Activated CD8-positive, alpha-beta memory T cell treated with anti-CD3 and anti-CD28 coated beads for 48 hours (primary cell): Measurements from ENCODE around the gene ABI1.
"Not testable (repeated sequence)": the region's sequence is repeated elsewhere in the genome, so short reads cannot be mapped to it uniquely, and the experiment has no call there.

Source experiments
- DNase-seq, 3 experiments: peaks; one replicate each; pipeline ENCODE4 v3.0.0-alpha.2; 2020; ENCODE audit warnings: low read depth in 2 of 3, low spot score in 2 of 3

Gene ABI1

GRCh38 chr10:26860443-26861204 is at the start of gene ABI1:
TSS of gene ABI1 (minus strand) at chr10:26860958. CDS start at chr10:26860863, 95 bp downstream.
- DNase-seq: peak; percentile 88 to 92 (median 91)

DNA sequence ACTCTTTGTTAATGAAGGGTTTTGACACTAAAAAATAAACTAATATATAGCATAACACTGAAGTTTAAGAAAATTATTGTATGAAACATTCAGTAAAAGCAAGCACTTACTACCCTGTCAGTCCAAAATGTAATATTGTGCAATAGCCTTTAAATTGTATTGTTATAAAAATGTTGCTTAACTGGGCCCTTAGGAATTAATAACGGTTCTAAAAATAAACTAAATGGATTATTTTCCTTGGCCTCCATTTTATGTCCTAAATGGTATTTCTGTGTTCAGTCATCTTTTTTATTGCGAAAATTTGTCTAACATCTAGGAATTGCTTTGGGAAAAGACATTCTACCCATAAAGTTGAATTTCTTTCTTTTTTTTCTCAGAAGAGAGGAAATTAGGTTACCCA is 49.0 kb upstream of the ABI1 start:
- DNase-seq: no peak

DNA sequence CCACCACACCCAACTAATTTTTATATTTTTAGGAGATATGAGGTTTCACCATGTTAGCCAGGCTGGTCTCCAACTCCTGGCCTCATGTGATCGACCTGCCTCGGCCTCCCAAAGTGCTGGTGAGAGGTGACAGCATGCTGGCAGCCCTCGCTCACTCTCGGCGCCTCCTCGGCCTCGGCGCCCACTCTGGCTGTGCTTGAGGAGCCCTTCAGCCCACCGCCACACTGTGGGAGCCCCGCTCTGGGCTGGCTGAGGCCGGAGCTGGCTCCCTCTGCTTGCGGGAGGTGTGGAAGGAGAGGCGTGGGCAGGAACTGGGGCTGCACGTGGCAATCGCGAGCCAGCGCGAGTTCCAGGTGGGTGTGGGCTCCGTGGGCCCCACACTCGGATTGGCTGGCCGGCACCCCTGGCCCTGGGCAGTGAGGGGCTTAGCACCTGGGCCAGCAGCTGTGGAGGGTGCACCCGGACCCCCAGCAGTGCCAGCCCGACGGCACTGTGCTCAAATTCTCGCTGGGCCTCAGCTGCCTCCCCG is 44.6 kb upstream of the ABI1 start:
- not testable (repeated sequence) for DNase-seq

DNA sequence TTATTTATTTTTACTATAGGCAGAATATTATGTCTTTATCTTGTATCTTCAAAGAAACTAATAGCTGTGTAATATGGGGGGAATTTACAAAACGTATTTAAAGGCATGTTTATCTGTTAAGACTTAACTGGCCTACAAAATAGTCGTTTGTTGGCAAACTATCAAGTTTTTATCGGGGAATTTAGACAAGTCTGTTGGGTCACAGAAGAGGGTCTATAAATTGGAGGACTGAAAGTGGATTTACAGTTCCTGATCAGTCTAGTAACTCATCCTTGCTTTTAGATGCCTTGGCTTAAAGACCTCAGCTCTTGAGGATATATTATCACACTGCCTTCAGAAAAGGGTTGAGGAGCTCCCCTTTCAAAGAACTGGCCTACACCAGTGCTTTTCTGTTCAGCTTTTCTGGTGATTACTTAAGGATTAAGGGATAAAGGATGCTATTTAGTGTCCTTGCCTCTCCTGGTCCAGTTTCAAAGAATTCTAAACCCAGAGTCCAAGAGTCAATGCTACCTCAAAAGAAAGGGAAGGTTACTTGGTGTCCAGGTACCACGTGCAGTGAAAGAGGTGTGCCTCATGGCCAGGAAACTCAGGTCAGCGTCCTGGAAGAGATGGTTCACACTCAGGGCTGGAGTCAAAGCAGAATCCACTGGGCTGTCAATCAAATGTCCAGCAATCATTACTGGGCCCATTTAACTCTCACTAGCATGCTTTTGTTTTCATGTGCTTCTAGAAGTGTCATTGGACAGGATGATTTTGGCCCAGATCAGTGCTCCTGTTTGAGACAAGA is 42.9 kb upstream of the ABI1 start:
- DNase-seq: no peak

DNA sequence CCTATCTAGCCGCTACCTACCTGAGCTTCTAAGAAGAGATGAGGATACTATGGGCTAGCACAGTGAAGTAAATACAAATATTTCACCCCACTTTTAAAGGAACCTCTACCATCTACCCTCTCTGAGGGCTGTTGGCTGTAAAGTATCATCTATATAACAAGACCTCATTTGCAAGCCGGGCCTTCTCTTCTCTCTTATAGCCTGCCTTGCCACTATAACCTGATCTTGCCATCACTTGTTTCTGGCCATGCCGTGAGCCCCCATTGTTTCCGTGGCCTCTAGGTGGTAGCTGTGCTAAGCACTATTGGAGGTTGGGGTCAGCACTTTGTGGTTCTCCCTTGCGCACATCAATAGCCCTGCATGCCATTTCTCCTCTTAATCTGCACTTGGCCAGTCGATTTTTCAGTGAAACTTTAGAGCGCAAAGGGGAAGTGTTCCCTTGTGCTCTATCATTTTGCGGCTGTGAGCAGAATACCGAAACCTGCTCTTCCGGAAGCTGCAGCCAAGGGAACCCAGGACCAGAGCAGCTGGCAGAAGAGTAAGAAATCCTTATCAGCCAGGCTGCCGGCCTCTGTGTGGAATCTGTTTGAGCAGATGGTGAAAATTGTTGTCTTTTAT is 31.7 kb upstream of the ABI1 start:
- DNase-seq: not testable (repeated sequence)

DNA sequence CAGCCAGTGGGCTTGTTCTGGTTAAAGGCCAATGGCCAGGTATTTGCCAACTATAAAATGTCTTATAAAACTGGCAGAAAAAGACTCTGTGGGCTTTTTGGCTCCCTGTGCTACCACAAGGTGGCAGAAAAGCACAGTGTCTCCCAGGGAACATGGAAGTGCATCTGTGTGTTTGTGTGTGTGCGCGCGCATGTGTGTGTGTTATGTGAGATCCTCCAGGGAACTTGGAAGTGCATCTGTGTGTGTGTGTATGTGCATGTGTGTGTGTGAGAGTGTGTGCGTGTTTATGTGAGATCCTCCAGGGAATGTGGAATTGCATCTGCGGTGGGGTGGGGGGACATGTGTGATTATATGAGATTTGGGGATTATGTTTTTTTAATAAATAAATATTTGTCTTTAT is 30.2 kb upstream of the ABI1 start:
- peak in 1 of 3 experiments; percentile 7 for DNase-seq

DNA sequence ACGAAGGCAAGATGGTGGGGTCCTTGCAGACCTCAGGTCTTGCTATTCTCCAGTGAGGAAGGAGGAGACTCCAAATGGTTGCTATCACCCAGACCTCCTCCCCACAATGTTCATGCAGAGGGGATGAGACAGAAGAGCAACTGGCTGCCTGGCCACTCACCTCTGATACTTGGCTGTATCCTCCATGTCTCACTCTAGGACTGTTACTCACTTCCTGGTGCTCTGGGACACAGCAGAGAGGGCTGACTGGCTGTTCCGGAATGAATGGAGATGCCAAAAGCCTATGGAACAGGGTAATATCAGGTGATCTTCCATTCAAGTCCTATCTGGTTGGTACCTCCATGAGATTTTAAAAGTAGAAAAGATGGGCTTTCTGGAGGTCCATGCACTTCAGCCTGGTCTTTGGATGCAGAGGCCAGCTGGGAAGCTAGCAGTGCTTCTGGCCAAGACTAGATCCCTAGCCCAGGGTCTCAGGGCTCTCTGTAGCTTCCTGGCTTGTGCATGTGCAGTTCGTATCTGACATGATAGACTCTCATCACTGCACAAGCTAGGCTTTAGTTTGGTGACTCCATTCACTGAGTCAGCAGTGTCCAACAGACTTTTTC is 27.0 kb upstream of the ABI1 start:
- DNase-seq: no peak

DNA sequence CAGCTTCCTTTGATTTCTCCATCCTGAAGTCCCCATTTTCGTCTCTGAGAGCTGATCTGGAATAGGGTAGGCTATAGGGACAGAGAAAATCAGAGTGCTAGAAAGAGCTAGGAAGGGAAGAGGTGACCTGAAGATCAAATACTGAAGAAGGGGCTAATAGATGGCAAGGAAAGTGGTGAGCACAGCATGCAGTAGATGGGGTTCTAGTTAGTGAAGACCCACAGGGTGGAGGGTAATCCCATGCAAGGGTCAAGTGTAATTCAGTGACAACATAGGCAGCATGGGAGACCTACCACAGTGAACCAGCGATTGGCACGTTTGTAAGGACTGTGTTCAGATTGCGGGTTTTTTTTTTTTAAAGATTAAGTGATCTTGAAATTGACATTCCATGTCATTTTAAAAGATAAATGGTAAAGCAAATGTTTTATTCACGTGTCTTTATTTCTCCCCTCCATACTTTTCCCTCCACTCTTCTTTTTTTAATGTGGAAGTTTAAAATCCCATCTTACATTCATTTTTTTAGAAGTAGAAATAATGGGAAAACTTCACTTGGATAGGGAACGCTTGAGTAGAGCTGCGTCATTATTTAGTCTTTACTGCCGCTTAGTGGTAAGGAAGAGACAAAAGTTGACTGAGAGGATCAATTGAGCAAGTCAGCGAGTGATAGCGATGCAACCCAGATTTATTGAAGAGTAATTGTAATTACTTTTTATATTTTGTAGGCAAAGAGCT is 21.0 kb upstream of the ABI1 start:
- no peak for DNase-seq

GRCh38 chr10:26879744-26880143 is 19.0 kb upstream of the ABI1 start:
- no peak for DNase-seq

- no peak for DNase-seq
These were observed 10.0 kb upstream of the ABI1 start for GRCh38 chr10:26870766-26871165.

DNA sequence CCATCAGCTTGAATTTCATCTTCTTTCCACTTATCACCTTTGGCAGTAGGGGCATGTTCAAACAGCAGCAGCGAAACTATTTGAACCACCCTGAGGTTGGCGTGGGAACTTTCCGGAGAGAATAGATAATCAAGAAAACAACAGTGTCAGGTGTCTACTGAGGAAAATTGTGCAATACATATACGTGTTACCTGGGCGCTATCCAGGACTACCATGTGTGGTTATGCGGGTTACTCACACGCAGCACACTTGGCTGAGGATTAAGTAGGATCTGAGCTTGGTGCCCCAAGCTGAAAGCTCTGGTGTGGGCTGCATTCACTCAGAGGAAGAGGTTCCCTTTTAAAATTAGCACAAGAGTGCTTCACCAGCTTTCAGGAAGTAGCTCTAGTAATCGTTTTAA is 8.8 kb upstream of the ABI1 start:
- DNase-seq: no peak

DNA sequence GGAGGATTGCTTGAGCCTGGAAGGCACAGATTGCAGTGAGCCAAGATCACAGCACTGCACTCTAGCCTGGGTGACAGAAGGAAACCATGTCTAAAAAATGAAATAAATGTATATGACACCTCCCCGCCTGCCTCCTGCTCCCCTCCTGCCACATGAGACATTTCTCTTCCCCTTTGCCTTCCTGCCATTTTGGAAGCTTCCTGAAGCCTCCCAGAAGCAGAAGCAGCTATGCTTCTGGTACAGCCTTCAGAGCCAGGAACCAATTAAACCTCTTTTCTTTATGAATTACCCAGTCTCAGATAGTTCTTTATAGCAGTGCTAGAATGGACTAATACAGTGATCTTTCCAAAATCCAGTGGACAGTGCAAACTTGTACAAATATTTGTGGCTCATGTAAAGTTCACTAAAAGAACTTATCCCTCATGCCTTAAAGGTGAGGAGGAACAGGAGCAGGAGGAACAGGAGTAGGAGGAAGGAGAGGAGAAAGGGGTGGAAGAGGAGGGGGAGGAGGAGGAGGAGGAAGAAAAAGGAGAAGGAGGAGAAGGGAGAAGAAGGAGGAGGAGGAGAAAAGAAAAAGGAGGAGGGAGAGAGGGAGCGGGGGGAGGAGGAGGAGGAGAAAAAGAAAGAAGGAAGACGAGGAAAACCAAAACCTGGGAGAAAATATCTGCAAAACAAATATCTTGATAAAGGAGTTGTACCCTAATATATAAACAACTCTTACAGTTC is 2.8 kb upstream of the ABI1 start:
- DNase-seq: no peak

DNA sequence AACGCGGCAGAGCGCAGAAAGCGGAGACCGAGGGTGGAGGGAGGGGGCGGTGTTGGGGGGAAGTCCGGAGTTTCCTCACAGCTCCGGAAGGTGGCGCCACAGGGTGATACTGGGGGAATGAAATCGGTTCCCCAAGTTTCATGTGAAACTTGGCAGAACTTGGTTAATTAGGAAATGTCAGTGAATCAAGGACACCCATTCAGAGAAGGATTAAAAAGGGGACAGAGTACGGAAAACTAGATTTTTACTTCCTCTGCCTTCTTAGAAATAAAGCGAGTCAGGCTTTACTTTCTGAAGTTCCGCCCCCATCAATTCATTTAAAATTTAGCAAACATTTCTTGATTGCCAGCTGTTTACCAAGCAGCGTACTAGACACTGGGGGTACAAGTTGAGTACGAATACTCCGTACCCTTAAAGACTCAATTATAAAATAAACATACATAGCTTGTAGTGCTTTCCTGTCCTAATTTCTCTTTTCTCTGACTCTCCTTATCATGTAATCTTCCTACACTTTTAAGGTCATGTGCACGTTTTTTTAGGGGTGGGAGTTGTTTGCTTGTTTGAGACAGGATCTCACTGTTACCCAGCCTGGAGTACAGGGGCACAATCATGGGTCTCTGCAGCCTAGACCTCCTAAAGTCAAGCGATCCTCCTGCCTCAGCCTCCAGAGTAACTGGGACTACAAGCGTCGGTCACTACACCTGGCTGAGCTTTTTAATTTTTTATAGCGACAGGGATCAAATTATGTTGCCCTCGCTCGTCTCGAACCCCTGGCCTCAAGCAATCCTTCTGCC is 644 bp upstream of the ABI1 start:
- DNase-seq: no peak

DNA sequence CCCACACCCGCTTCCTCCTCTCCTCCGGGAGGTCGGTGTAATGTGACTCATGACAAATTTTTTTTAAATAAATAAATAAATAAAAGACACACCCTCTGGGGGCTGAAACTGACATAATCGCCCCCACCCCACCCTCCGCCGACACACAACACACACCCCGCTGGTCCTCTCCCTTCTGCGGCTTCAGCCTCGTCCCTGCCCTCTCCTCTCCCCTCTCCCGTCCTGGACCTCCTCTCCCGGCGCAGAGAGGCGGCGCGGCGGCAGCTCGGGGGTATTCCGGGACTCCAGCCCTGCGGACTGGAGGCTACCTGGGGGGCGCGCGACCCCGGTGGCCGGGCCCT is 686 bp downstream of the ABI1 start:
- peak; percentile 11 to 46 (median 37) for DNase-seq

- no peak for DNase-seq
These were observed 1.3 kb downstream of the ABI1 start for GRCh38 chr10:26859241-26860101.

GRCh38 chr10:26858707-26859034 is 2.1 kb downstream of the ABI1 start:
- no peak for DNase-seq

DNA sequence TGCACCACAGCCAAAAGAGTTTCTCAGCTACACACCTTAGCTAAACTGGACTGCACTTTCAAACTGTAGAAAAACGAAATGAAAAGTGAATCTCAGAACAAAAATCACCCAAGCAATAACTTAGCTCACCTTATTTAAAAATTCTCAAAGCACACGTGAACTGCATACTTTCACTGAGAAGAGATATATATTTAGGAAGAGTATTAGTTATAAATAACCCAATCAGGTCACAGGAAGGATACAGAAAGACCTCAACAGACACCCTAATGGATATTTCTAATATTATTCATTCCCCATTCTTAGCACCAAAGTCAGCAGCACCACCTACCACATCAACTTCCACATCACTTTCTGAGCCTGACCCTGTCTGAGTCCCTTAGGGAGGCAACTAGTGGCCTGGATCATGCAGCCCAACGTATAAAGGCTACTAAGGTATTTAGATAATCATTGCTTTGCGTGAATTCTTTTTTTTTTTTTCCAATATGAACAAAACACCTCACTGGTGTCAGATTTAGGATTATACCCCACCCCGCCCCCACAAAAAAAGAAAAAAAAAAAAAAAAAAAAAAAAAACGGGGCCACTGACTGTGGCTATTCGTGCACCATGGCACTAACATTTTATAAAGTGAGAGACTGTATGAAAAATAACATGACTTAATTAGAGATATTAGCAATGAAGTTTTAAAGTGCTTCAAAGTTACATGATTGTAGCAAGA is 2.6 kb downstream of the ABI1 start:
- no peak for DNase-seq

DNA sequence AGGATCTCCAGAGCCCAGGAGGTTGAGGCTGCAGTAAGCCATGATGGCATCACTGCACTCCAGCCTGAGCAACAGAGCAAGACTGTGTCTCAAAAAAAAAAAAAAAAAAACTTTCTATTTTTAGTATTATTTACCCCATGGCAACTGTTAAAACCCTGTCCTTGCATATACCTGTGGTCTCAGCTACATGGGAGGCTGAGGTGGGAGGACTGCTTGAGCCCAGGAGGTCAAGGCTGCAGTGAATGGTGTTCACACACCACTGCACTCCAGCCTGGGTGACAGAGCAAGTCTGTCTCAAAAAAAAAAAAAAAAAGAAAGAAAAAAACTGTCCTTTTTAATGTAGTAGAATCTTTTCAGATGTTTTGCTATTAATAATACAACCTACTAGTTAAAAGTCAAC is 3.2 kb downstream of the ABI1 start:
- not testable (repeated sequence) for DNase-seq
